Stimulated activated CD4-positive, alpha-beta T cell treated with anti-CD3 and anti-CD28 coated beads, TNF-alpha, amount 100 ng/mL, for 4 hours (primary cell): ENCODE data around the gene DENND4A.

ENCODE experiments used
- DNase-seq, 3 experiments: peaks; one replicate each; pipeline ENCODE4 v3.0.0-alpha.2; 2020; ENCODE audit warnings: low read depth in 3 of 3

DENND4A gene

DNA sequence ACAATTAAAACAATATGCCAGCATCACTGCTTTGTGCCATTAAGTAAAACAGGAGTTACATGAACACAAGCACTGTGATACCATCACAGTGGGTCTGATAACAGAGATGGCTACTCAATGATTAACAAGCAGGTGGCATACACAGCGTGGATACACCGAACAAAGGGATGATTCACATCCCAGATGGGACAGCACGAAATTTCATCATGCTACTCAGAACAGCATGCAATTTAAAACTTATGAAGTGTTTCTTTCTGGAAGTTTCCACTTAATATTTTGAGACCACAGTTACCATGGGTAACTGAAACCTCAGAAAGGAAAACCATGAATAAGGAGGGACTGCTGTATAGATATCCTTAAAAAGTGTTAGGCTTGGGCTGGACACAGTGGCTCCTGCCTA, 125.8 kb downstream of the DENND4A start:
- no peak for DNase-seq

DNA sequence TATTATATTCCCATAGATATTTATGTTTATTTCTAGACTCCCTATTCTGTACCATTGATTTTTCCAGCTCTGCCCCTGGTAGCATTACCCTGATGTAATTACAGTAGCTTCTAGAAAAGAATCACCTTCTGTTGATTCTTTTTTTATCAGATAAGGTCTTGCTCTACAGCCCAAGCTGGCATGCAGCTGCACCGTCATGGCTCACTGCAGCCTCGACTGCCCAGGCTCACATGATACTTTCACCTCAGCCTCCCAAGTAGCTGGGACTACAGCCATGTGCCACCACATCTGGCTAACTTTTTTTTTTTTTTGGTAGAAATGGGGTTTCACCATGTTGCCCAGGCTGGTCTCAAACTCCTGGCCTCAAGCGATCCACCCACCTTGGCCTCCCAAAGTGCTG, 128.6 kb downstream of the DENND4A start:
- DNase-seq: no peak

DNA sequence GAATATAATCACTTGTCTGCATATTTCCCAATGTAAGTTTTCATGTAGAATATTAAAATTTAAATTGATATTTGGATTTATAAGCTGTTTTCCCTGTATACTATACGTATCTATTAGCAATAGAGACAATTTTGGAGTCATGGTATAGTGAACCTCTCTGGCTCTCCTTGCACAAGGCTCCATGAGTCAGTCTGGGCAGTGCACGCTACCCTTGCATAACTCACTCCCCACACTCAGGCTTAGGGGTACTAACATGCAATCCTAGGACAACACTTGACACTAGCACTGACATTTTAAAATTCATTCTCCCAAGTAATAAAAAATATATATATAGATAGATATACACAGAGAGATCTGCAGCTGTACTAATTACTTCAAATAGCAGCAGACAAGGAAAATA, 131.2 kb downstream of the DENND4A start:
- DNase-seq: no peak

DNA sequence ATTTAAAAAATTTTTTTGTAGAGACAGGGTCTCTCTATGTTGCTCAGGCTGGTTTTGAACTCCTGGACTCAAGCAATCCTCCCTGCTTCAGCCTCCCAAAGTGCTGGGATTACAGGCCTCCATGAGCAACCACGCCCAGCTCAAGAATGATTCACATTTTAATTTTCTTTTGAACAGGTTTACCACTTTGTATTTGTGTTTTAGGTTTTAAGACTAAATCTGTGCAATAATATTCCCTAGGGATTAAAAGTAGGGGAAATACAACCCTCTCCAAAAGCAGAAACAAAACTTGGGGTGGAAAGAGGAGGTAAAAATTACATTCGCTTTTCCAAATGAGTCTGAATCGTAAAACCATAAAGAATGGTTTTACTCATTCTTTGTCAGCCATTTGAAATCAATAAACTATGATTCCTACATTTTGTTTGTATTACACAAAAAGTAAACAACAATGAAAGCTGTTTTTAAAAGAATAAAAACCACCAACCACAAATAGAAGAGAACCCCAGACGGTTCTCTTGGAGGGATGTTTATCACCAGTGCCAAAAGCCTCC, 132.5 kb downstream of the DENND4A start:
- no peak for DNase-seq

DNA sequence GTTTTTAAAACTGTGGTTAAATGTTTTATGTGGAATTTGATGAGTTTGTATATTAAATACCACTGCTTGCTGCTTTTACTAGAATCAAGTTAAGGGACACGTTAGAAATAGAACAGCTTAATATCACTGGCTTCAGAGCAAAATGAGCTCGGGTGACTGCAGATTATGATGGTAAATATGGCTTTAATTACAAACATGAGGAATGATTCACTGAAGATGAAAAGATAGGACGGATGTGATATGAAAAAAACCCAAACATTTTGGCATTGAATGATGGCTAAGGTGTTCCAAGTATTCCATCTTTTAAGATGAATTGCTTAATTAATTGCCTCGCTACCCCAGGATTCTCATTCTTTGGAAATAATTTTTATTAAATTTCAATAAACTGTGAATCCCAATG, 136.6 kb downstream of the DENND4A start:
- no peak for DNase-seq

DNA sequence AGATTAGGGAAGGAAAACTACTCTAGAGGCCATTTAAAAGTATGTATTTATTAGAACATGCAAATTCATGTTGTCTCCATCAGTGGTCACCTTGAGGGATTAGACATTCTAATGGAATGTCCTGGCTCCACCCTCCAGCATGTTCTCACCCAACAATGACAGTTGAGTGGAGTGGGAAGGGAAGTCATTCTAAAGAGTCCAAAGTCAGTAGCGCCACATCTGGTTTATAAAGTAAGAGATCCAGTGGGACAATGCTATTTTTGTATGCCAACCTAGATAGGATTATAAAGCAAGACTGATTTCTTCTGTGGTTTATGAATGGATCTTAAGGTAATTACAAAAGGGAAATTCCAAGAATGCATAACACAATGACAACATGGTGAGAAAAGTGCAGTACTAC, 137.1 kb downstream of the DENND4A start:
- DNase-seq: no peak

DNA sequence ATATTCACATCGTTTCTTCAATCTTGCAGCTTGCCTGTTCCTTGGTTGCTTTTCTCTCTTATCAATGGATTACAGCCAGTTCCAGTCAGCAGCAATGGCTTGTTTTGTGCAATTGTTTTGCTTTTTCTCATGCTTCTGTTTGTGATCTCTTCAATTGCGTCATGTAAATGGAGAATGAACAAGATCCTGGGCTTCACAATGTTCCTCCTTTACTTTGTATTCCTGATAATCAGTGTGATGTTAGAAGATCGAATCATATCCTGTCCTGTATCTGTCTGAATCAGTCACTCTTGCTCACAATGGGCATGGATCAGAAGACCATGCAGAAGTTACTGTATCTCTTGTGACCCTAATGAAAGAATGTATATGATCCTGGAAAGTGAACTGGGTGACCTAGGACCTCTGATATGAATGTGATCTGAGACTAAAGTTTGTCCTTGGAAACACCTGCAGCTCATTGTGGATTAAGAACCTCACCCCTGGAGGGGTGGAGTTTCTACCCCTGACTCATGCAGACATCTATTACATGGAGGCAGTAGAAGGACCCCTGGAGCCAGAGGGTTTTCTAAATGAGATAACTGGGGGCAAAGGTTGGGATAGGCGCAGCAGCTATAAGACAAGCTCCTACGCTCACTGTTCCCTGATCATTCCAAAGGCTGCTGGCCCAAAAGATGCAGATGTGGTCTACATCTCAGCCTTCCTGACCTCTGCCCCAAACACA, 138.1 kb downstream of the DENND4A start:
- DNase-seq: no peak

DNA sequence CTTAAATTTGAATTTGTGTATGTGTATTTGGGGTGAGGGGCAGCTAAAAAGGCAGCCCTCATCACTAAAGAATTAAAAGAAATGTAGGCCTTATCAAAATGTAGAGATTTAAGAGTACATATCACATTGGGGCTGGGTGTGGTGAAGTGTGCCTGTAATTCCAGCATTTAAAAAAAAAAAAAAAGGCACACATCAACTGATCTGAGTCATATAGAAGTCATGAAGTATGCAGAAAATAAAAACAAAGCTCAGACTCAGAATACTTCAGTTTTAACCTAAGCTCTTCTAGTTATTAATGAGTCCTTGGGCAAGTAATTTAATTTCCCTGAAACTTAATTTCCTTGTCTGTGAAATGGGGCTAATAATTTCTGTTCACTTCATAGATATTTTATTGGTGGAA, 138.8 kb downstream of the DENND4A start:
- DNase-seq: no peak

DNA sequence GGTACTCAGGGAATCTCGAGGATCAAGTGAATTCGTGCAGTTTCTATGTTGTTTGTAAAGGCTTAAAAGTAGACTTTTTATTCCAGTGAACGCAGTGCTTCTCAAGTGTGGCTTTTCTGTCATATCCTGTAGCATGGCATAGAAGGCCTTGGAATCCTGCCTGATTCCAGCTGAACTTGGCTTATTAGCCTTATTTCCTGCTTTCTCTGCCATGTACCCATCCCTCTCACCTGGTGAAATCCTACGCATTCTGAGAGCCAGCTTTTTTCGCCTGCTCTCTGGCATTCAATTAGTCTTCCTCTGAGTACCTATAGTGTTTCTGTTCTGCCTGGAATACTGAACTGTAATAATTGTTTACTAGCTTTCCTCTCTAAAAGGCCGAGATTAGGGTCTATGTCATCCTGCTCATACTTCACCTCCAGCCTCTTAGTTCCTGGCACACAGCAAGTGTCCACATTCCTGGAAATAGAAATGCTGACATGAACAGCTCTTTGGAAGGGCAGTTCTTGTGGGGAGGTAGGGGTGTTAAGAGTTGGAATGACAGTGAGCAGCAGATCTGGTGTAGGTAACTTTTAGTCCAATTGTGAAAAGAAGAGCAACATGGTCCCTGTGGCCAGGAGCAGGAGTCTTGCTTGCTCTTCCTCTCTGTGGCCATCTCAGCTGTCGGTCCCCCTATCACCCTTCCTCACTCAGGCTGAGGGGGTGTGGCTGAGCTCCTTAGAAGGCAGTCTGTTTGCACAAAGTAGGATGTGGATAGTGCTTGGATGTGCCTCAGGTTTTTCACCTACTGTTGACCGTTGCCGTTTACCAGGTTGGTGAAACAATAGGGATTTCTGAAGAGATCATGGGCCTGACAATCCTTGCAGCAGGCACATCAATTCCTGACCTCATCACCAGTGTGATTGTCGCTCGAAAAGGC, 140.0 kb downstream of the DENND4A start:
- no peak for DNase-seq

DNA sequence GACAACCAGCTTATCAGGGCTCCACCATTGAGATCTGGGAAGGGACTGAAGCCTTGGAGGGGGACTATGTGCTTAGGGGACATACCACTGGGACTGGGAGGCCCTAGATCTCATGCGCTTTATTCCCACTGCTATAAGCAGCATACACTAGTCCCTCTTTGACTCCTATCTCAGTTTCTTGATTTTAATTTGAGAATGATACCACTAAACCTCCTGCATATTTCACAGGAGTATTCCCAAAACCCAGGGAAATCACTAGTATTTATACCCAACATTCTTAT, 141.1 kb downstream of the DENND4A start:
- DNase-seq: no peak

DNA sequence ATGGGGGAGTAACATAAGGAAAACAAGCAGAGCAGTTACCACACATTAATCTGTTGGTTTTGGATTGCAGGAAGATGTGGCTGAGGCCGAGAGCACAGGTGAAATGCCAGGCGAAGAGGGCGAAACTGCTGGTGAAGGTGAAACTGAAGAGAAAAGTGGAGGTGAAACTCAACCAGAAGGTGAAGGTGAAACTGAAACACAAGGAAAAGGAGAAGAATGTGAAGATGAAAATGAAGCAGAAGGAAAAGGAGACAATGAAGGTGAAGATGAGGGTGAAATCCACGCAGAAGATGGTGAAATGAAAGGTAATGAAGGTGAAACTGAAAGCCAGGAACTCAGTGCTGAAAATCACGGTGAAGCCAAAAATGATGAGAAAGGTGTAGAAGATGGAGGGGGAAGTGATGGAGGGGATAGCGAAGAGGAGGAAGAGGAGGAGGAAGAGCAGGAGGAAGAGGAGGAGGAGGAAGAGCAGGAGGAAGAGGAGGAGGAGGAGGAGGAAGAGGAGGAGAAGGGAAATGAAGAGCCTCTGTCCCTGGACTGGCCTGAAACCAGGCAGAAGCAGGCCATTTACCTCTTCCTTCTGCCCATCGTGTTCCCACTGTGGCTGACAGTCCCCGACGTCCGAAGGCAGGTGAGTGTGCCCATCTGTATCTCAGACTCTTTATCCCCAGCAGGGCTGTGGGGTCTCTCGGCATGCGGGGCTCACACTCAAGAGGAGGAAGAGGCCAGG, 141.6 kb downstream of the DENND4A start:
- DNase-seq: no peak

DNA sequence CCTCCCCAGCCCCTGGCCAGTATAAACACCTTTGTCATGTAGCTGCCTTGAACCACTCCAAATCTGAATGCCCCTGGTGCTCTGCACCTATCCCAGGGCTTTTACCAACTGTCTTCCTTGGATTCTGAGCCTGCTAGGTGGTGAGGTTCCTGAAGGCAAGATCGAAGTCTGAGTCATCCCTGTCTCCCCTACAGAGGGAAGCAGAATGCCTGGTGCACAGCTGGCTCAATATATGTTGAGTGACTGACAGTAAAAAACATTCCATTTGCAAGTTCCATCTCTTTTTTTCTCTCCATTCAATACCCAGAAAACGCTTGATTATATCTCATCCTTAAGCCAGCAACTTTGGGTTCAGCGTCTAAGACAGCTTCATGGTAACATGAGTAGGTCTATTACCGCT, 145.6 kb downstream of the DENND4A start:
- DNase-seq: no peak

DNA sequence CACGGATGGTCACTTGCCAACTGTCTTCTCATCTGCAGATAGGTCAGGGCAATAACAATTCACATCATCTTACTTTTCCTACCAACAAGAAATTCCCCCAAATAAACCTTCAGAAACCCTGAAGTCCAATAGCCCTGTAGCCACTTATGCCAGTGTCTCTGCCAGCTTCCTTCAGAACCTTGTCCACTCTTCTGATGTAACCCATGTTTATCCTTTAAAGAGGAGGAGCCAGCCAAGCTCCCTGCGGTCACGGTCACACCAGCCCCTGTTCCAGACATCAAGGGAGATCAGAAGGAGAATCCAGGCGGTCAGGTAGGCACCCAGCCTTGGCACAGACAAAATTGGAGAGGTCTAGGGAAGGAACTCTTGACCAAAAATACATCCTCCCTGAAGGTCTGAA, 146.7 kb downstream of the DENND4A start:
- no peak for DNase-seq

DNA sequence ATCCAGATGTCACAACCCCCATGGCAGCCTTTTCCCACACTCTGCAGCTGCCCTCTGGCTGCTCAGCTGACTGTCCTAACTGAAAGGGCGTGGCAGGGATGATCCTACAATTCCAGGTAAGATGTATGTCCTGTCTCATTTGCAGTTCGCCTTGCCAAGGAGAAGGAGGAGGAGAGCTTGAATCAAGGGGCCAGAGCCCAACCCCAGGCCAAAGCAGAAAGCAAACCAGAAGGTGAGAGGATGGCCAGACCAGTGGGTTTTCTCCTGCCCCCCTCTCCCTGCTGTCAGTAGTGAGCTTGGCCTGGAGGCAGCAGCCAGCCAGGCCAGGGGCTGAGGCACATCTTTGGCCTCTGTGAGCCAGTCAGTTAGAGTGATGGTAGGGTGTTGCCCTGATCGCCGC, 147.8 kb downstream of the DENND4A start:
- no peak for DNase-seq

DNA sequence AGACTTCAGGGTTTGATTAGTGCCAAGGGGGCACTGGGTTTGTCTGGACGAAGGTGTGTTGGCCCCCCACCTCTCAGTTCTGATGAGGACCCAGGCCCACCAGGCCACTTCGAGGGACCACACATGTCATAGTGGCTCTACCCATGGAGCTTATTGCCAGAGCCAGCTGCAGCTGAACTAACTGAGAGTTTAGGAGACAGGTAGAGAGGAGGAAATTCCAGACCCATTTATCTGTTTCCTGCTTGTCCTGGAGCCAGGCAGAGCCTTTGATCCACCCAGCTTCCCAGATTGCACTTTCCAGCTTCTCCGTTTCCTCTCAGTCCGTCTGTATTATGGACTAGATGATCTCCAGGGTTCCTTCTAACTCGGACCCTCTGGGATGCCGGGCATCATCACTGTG, 149.5 kb downstream of the DENND4A start:
- DNase-seq: no peak

DNA sequence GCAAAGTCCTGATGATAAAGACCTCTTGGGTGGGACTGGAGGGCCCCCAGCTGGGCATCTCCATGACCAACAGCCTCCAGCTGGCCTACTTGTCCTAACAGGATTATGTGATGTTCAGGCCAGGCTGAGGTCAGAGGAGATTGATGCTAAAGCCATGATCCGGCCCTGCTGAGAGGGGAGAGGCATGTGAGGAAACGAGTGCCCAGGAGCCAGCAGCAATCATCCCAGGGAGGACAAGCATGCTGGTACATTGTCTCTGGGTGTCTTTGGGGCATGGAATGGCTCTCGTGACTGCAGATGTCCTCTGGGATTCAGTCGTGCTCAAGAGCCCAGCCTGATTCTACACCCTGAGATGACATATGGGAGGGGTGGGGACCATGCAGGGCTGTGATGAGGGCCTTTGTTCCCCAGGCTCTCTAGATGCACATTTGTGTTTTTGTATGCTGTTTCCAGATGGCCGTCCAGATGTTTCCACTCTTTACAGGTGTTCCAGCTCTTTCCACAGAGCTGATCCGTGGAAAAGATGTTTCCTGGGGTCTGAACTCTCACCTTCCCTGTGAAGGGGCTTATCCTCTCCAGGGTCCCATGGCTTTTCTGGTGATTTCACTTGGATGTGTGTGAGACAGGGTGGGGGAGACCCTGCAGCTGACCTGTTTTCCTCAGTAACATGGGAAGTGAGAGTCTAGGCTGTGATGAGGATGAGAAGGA, 150.2 kb downstream of the DENND4A start:
- no peak for DNase-seq

DNA sequence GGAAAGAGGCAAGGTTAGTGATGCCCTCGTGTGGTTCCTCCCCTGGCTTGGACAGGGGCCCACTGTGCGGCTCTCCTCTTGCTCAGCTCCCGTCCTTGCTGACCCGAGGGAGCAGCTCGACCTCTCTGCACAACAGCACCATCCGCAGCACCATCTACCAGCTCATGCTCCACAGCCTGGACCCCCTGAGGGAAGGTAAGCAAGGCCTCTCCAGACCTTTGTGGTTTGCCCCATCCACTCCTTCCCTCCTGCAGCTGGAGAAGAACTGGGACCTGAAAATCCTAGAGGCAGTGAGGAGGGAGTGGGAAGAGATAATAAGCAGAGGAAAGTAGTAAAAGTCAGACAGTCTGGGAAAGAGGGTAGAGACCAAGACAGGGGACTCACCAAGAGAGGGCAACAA, 152.6 kb downstream of the DENND4A start:
- DNase-seq: no peak

DNA sequence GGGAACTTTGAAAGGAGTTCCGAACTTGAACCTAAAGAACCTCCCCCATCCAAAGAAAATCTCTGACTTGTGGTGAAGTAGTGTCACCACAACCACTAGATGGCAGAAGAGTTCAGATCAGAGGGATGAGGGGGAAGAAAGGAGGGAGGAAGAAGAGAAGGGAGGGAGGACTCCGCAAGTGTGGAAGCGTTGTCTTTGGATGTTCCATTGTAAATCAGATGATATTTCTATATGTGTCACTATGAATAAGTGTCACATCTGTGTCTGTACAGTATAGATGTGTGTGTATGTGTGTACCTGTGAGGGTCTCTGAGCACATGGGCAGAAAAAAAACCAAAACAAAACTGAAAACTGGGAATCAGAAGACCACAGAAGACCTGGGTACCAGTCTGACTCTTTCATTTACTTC, 153.4 kb downstream of the DENND4A start:
- peak in 1 of 3 experiments; percentile 7 for DNase-seq

DNA sequence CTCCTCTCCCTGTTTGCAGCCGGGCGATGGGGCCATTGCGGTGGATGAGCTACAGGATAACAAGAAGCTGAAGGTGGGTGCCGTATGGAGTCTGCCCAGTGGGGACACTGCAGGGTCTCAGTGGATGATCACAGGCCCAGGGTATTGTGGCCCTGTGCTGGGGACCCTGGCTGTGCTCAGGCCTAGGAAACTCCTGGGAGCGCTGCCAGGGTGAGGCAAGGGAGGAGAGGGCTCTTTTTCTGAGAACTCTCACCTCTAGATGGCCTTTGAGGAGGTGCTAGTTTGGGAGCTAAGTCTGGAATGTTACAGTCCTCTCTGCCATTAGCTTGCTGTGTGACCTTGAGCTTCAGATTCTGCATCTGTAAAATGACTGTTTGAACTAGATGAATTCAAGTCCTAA, 154.0 kb downstream of the DENND4A start:
- no peak for DNase-seq

DNA sequence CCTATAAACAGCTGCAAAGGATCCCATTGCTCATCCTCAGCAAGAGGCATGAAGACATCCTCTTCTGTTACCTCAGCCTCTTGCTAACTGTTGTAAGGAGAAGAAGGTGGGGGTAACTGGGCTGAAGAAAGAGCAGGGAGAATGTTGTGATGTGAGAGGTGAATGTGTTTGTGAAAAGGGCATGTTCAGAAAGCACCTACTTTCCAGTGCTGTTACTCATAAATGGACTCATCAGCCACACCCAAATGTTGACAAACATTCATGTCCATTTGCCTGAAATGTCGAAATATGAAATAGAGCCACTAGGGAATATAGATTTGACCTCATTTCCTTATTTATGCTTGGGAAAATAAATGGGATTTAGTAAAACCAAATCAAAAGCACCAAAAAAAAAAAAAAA, 157.7 kb downstream of the DENND4A start:
- no peak for DNase-seq

DNA sequence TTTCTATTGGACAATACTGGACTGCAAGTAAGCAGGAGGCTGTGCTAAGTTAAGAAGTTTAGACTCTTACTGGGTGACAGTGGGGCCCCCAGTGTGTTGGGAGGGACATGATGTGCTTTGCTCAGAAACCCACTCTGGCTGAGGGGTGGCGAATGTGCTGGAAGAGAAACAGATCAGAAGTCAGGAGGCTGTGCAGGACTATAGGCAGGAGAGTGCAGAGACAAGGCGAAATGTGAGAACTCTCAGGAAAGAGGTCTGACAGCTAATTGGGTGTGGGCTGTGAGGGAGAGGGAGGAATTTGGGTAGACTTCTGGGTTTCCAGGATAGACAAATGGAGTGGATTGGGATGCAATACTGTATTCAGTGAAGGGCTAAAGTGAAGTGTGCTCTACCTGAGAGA, 158.3 kb downstream of the DENND4A start:
- DNase-seq: no peak
